ENCODE measurements around the gene LAMTOR5.

Gene LAMTOR5

GRCh38 chr1:110390692-110391245 is 16.7 kb downstream of the LAMTOR5 start, which contains the start of gene SLC16A4:
TSS of gene SLC16A4 (minus strand) at chr1:110391026. CDS start at chr1:110389323, 1,703 bp downstream.
- in situ Hi-C loops (cut with MboI; ENCODE audit: low sequenced_read_pairs): no loop called here

GRCh38 chr1:110390096-110390495 is 17.4 kb downstream of the LAMTOR5 start:
- in situ Hi-C loops (cut with MboI; ENCODE audit: low sequenced_read_pairs): no loop called here

- in situ Hi-C loops (cut with MboI; ENCODE audit: low sequenced_read_pairs): no loop called here
Observed at GRCh38 chr1:110387048-110387754, 20.3 kb downstream of the LAMTOR5 start.

GRCh38 chr1:110385369-110385768 is 22.1 kb downstream of the LAMTOR5 start:
- in situ Hi-C loops (cut with MboI; ENCODE audit: low sequenced_read_pairs): no loop called here

- in situ Hi-C loops (cut with MboI; ENCODE audit: low sequenced_read_pairs): no loop called here
Observed at GRCh38 chr1:110384581-110385321, 22.7 kb downstream of the LAMTOR5 start.

- in situ Hi-C loops (cut with MboI; ENCODE audit: low sequenced_read_pairs): no loop called here
Observed at GRCh38 chr1:110383251-110383990, 24.1 kb downstream of the LAMTOR5 start.

GRCh38 chr1:110380672-110381283 is 26.7 kb downstream of the LAMTOR5 start:
- in situ Hi-C loops (cut with MboI; ENCODE audit: low sequenced_read_pairs): no loop called here

- in situ Hi-C loops (cut with MboI; ENCODE audit: low sequenced_read_pairs): no loop called here
Observed at GRCh38 chr1:110375490-110375889, 32.0 kb downstream of the LAMTOR5 start.

- in situ Hi-C loops (cut with MboI; ENCODE audit: low sequenced_read_pairs): no loop called here
Observed at GRCh38 chr1:110370827-110371226, 36.7 kb downstream of the LAMTOR5 start.

GRCh38 chr1:110364221-110364620 is 43.3 kb downstream of the LAMTOR5 start:
- in situ Hi-C loops (cut with MboI; ENCODE audit: low sequenced_read_pairs): no loop called here

GRCh38 chr1:110361856-110362255 is 45.6 kb downstream of the LAMTOR5 start:
- in situ Hi-C loops (cut with MboI; ENCODE audit: low sequenced_read_pairs): no loop called here

GRCh38 chr1:110360431-110360830 is 47.1 kb downstream of the LAMTOR5 start:
- in situ Hi-C loops (cut with MboI; ENCODE audit: low sequenced_read_pairs): no loop called here

GRCh38 chr1:110356379-110356778 is 51.1 kb downstream of the LAMTOR5 start:
- in situ Hi-C loops (cut with MboI; ENCODE audit: low sequenced_read_pairs): no loop called here

- in situ Hi-C loops (cut with MboI; ENCODE audit: low sequenced_read_pairs): no loop called here
Observed at GRCh38 chr1:110355321-110355720, 52.2 kb downstream of the LAMTOR5 start.
